Gastroesophageal sphincter (tissue), 4 donors: ENCODE results near the gene STING1. TPM values are rescaled to one million over a fixed set of nuclear protein-coding genes. Genes with fewer than 3 reads are reported as not detected.
A peak's percentile ranks its signal among the peaks of the same experiment; 100 is the strongest.
"Not testable (repeated sequence)": the region's sequence is repeated elsewhere in the genome, so short reads cannot be mapped to it uniquely, and the experiment has no call there.

Experiments
- ATAC-seq: fragments of 150-250 bp; one replicate; pipeline ENCODE4 v1.9.1; 2016; ENCODE audit warnings: mild to moderate bottlenecking, moderate library complexity
- H3K27ac ChIP-seq, 4 donors: fragments of 200-600 bp; sonication (generic) in 3 of 4; 1 replicate in 3 of 4; 2 replicates in 1 of 4; pipeline ENCODE4 v1.5.1; 2016 to 2019
- H3K27me3 ChIP-seq: fragments of 200-600 bp; sonication (generic); one replicate; pipeline ENCODE4 v1.5.1; 2019
- H3K36me3 ChIP-seq, 2 donors: fragments of 200-600 bp; sonication (generic); one replicate each; pipeline ENCODE4 v1.5.1; 2019; ENCODE audit warnings: control low read depth in 1 of 2
- H3K4me1 ChIP-seq, 3 donors: fragments of 200-600 bp; sonication (generic); 1 replicate in 2 of 3; 2 replicates in 1 of 3; pipeline ENCODE4 v1.5.1; 2016 to 2019; ENCODE audit warnings: control low read depth in 2 of 3
- H3K4me3 ChIP-seq, 2 donors: fragments of 200-600 bp; sonication (generic); one replicate each; pipeline ENCODE4 v1.5.1; 2019; ENCODE audit warnings: mild to moderate bottlenecking in 1 of 2, moderate library complexity in 1 of 2
- H3K9me3 ChIP-seq, 3 donors: fragments of 200-600 bp; sonication (generic); one replicate each; pipeline ENCODE4 v1.5.1; 2017 to 2019; ENCODE audit warnings: control low read depth in 2 of 3
- EP300 ChIP-seq: sonication (generic); formaldehyde crosslinking; IDR thresholded peaks from one replicate; pipeline ENCODE4 v1.6.1; 2017; ENCODE audit warnings: antibody characterized with exemption, mild to moderate bottlenecking
- POLR2A ChIP-seq, 2 donors: fragments of 450-650 bp; IDR thresholded peaks; one replicate each; pipeline ENCODE4 v1.6.1; 2017; ENCODE audit warnings: antibody characterized with exemption in 2 of 2, mild to moderate bottlenecking in 2 of 2, moderate library complexity in 1 of 2
- POLR2AphosphoS5 ChIP-seq: sonication (generic); formaldehyde crosslinking; IDR thresholded peaks from one replicate; pipeline ENCODE4 v1.6.1; 2017; ENCODE audit warnings: antibody characterized with exemption
- WGBS, 2 donors: methylation state at CpG; one replicate each; pipeline ENCODE4 v1.1.5; 2018; ENCODE audit warnings: low coverage in 1 of 2; 5-methylcytosine and 5-hydroxymethylcytosine counted together
- total RNA-seq, 4 donors: library from RNA; depleted of rRNA; stranded (reverse); fragments of >200 nt; gene quantifications; one replicate each; pipeline ENCODE4 v1.1.0, GENCODE V29; 2016
- TF ChIP-seq, protein P1 (sequence below), 4 experiments: fragments of 200-600 bp in 2 of 4; fragments of 450-650 bp in 2 of 4; sonication (generic) in 1 of 4; IDR thresholded peaks; one replicate each; pipeline ENCODE4 v1.5.1; 2017 to 2019; ENCODE audit warnings: antibody characterized with exemption in 4 of 4, mild to moderate bottlenecking in 2 of 4, moderate library complexity in 2 of 4

STING1 gene
- total RNA-seq, 4 donors from 2014 or later: 36.3 to 63.7 (median 50.6) TPM

DNA sequence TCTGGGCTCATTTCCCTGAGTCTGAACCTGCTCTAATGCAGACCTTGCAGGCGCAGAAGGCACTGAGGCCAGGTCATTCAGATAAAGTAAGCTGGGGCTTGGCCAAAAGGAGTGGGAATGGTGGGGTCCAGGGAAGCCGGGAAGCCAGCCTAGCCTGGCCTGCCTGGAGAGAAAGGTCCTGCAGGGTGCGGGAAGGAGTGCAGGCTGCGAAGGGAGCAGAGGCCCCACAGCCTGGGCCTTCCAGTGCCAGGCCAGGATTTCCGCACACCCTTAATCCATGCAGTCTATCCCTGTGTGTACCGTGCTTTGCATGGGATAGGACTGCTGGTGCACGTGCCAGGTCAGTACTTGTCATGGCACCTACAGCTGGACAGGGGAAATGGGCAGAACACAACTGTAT is 3.6 kb upstream of the STING1 start:
- Histone ChIP-seq H3K36me3 (no peaks in the 10 kb centered on the region), H3K27me3 (no peaks in the 10 kb centered on the region), H3K9me3 (no peaks in the 10 kb centered on the region), H3K27ac (no peak overlapping the region), H3K4me1 (peaks cover 0 to 19% (median 16%) of the 10 kb centered on the region in 3 donors), H3K4me3 (no peak overlapping the region)
- no peak for ATAC-seq
- TF ChIP-seq POLR2A (IDR thresholded peaks at IDR 0.05) (no peak), EP300 (no peak), POLR2AphosphoS5 (no peak)
- TF ChIP-seq, protein P1, sequence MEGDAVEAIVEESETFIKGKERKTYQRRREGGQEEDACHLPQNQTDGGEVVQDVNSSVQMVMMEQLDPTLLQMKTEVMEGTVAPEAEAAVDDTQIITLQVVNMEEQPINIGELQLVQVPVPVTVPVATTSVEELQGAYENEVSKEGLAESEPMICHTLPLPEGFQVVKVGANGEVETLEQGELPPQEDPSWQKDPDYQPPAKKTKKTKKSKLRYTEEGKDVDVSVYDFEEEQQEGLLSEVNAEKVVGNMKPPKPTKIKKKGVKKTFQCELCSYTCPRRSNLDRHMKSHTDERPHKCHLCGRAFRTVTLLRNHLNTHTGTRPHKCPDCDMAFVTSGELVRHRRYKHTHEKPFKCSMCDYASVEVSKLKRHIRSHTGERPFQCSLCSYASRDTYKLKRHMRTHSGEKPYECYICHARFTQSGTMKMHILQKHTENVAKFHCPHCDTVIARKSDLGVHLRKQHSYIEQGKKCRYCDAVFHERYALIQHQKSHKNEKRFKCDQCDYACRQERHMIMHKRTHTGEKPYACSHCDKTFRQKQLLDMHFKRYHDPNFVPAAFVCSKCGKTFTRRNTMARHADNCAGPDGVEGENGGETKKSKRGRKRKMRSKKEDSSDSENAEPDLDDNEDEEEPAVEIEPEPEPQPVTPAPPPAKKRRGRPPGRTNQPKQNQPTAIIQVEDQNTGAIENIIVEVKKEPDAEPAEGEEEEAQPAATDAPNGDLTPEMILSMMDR (IDR thresholded peaks at IDR 0.05): no peak
- 86 to 100% methylated on average over 1 to 4 of the region's 7 CpGs for WGBS, 2 donors

DNA sequence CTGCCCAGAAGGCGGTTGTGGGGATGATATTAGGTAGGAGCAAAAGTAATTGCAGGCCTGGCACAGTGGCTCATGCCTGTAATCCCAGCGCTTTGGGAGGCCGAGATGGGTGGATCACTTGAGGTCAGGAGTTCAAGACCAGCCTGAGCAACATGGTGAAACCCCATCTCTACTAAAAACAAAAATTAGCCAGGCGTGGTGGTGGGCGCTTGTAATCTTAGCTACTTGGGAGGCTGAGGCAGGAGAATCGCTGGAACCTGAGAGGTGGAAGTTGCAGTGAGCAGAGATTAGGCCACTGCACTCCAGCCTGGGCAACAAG is 291 bp upstream of the STING1 start:
- H3K27ac ChIP-seq: peak overlapping the region; percentile 89 to 95 (median 91)
- WGBS, 2 donors: 49% methylated on average over 6 of the region's 6 CpGs; no CpG with 5 or more reads in 1 of the 2 donors
- H3K9me3 ChIP-seq, ATAC-seq, H3K27me3 ChIP-seq: not testable (repeated sequence)
- H3K4me1 ChIP-seq: peaks cover 0 to 45% (median 20%) of the 10 kb centered on the region in 3 donors
- peak overlapping the region in 1 of 2 donors; percentile 56 for H3K4me3 ChIP-seq
- peaks cover 0 to 26% of the 10 kb centered on the region in 2 donors for H3K36me3 ChIP-seq

- Histone ChIP-seq H3K4me3 (peak overlapping the region; percentile 26 to 56), H3K4me1 (peaks cover 0 to 45% (median 20%) of the 10 kb centered on the region in 3 donors), H3K36me3 (peaks cover 0 to 38% of the 10 kb centered on the region in 2 donors), H3K9me3 (no peaks in the 10 kb centered on the region), H3K27me3 (no peaks in the 10 kb centered on the region), H3K27ac (peak overlapping the region; percentile 89 to 95 (median 91))
- peak; percentile 48 for ATAC-seq
- 69% methylated on average over 2 of the region's 5 CpGs; no CpG with 5 or more reads in 1 of the 2 donors for WGBS, 2 donors
- TF ChIP-seq EP300: no peak
- TF ChIP-seq, protein P1 (IDR thresholded peaks at IDR 0.05): peak in 3 of 4 experiments; percentile 16 to 33 (median 32)
Observed at GRCh38 chr5:139481580-139482049, 943 bp downstream of the STING1 start.

DNA sequence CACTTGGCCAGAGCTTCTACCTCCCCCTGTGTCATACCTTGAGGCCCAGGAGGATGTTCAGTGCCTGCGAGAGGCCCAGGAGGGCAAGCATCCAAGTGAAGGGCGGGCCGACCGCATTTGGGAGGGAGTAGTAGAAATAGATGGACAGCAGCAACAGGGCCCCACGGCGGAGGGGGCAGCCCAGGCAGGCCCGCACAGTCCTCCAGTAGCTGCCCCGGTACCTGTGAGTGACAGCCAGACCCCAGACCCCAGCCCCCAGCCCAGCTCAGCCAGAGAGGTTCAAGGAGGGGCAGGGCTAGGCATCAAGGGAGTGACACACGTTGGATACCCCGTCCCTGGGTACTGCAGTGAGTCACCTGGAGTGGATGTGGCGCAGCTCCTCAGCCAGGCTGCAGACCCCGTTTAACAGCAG is 1.4 kb downstream of the STING1 start:
- peak; percentile 41 for ATAC-seq

GRCh38 chr5:139479729-139480128 is 2.8 kb downstream of the STING1 start:
- H3K4me1 ChIP-seq: peaks cover 0 to 55% (median 25%) of the 10 kb centered on the region in 3 donors
- not testable (repeated sequence) for H3K4me3 ChIP-seq, H3K9me3 ChIP-seq, ATAC-seq, H3K27me3 ChIP-seq
- 63 to 91% methylated on average over 1 to 3 of the region's 4 CpGs for WGBS, 2 donors
- peaks cover 0 to 57% of the 10 kb centered on the region in 2 donors for H3K36me3 ChIP-seq
- H3K27ac ChIP-seq: peak overlapping the region in 1 of 4 donors; percentile 91

More for the DNA sequence above, 1.4 kb downstream of the STING1 start:
- Histone ChIP-seq H3K9me3 (no peaks in the 10 kb centered on the region), H3K36me3 (peaks cover 0 to 43% of the 10 kb centered on the region in 2 donors), H3K27ac (peak overlapping the region; percentile 89 to 95 (median 91)), H3K4me1 (peaks cover 0 to 45% (median 20%) of the 10 kb centered on the region in 3 donors), H3K27me3 (no peaks in the 10 kb centered on the region), H3K4me3 (peak overlapping the region; percentile 26 to 56)
- WGBS, 2 donors: 11% methylated on average over 5 of the region's 12 CpGs; no CpG with 5 or more reads in 1 of the 2 donors
- no peak for TF ChIP-seq POLR2AphosphoS5
- TF ChIP-seq, protein P1 (IDR thresholded peaks at IDR 0.05): no peak
- TF ChIP-seq POLR2A (IDR thresholded peaks at IDR 0.05): no peak
- TF ChIP-seq EP300: no peak

DNA sequence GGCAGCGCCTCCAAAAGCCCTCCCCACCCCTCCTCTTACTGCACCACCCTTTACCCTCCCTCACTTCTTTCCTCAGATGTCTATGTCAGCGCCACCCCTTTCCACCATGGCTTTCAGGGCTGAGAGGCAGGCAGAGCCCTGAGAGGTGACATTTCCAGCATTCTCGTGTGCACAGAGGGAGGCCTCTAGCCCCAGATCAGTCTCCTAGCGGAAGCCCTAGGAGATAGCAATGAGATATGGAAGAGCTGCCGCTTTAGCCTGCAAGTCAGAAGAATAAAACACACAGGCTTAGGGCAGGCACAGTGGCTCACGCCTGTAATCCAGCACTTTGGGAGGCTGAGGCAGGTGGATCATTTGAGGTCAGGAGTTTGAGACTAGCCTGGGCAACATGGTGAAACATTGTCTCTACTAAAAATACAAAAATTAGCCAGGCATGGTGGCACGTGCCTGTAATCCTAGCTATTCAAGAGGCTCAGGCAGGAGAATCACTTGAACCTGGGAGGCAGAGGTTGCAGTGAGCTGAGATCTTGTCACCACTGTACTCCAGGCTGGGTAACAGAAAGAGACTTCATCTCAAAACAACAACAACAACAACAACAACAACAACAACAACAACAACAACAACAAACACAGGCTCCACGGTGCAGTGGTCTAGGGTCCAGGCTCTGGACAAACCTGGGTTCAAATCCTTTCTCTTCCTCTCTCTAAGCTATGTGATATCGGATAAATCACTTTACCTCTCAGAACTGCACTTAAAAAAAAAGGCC is 3.7 kb downstream of the STING1 start:
- not testable (repeated sequence) for ATAC-seq, H3K4me3 ChIP-seq, H3K9me3 ChIP-seq, H3K27me3 ChIP-seq
- 53 to 68% methylated on average over 2 to 4 of the region's 9 CpGs for WGBS, 2 donors
- H3K4me1 ChIP-seq: peaks cover 0 to 64% (median 25%) of the 10 kb centered on the region in 3 donors
- H3K36me3 ChIP-seq: peaks cover 0 to 57% of the 10 kb centered on the region in 2 donors
- H3K27ac ChIP-seq: peak overlapping the region in 3 of 4 donors; percentile 13 to 35 (median 30)
